Activated T-helper 17 cell treated with anti-CD3 and anti-CD28 coated beads, Interleukin-2, amount 50 U/mL, for 72 hours (primary cell): ENCODE data around the gene EFCAB12. TPM values are rescaled to one million over a fixed set of nuclear protein-coding genes. Genes with fewer than 3 reads are reported as not detected.
A peak's percentile ranks its signal among the peaks of the same experiment; 100 is the strongest.

Experiments used
- ATAC-seq: fragments of 150-1000 bp; cut with Tn5 transposase; replicated peaks from 2 replicates; pipeline ENCODE4 v1.10.0; 2021; ENCODE audit warnings: mild to moderate bottlenecking, moderate library complexity
- H3K27ac Mint-ChIP-seq: one replicate; pipeline ENCODE4 v1.8.0; 2022; ENCODE audit warnings: mixed read lengths
- H3K27me3 Mint-ChIP-seq: one replicate; pipeline ENCODE4 v1.8.0; 2022; ENCODE audit warnings: mixed read lengths
- H3K36me3 Mint-ChIP-seq: one replicate; pipeline ENCODE4 v1.8.0; 2022; ENCODE audit warnings: low read depth, mild to moderate bottlenecking, mixed read lengths
- H3K4me1 Mint-ChIP-seq: one replicate; pipeline ENCODE4 v1.8.0; 2022; ENCODE audit warnings: mixed read lengths
- H3K4me3 Mint-ChIP-seq: one replicate; pipeline ENCODE4 v1.8.0; 2022; ENCODE audit warnings: mild to moderate bottlenecking, mixed read lengths
- H3K9me3 Mint-ChIP-seq: one replicate; pipeline ENCODE4 v1.8.0; 2022; ENCODE audit warnings: mixed read lengths
- total RNA-seq, 2 donors: library from RNA; stranded (reverse); gene quantifications; one replicate each; pipeline ENCODE4 v1.2.3, GENCODE V29; 2022

EFCAB12 gene
- total RNA-seq, 2 donors from 2014 or later, result 0.63 to 1.7 TPM

- Mint-ChIP-seq H3K4me1 (peaks cover 31% of the 10 kb centered on the region), H3K4me3 (peak overlapping the region; percentile 55), H3K27ac (peak overlapping the region; percentile 83), H3K36me3 (peaks cover 94% of the 10 kb centered on the region), H3K27me3 (no peaks in the 10 kb centered on the region), H3K9me3 (no peaks in the 10 kb centered on the region)
- ATAC-seq, result no peak
Measured at GRCh38 chr3:129435367-129435766, 6.9 kb upstream of the EFCAB12 start.

GRCh38 chr3:129434140-129434539, 5.7 kb upstream of the EFCAB12 start:
- H3K4me1 Mint-ChIP-seq, result peaks cover 33% of the 10 kb centered on the region
- H3K36me3 Mint-ChIP-seq, result peaks cover 86% of the 10 kb centered on the region
- ATAC-seq, result no peak
- peak overlapping the region; percentile 36 for H3K27ac Mint-ChIP-seq
- peak overlapping the region; percentile 55 for H3K4me3 Mint-ChIP-seq
- H3K27me3 Mint-ChIP-seq, result no peaks in the 10 kb centered on the region
- H3K9me3 Mint-ChIP-seq, result no peaks in the 10 kb centered on the region

- Mint-ChIP-seq H3K4me1 (peaks cover 39% of the 10 kb centered on the region), H3K4me3 (no peak overlapping the region), H3K9me3 (no peaks in the 10 kb centered on the region), H3K27ac (no peak overlapping the region), H3K36me3 (peaks cover 91% of the 10 kb centered on the region), H3K27me3 (no peaks in the 10 kb centered on the region)
- ATAC-seq, result no peak
Measured at GRCh38 chr3:129433565-129433964, 5.1 kb upstream of the EFCAB12 start.

- Mint-ChIP-seq H3K27ac (no peak overlapping the region), H3K4me1 (peaks cover 40% of the 10 kb centered on the region), H3K9me3 (no peaks in the 10 kb centered on the region), H3K36me3 (peaks cover 82% of the 10 kb centered on the region), H3K4me3 (no peak overlapping the region), H3K27me3 (no peaks in the 10 kb centered on the region)
- no peak for ATAC-seq
Measured at GRCh38 chr3:129432671-129433070, 4.2 kb upstream of the EFCAB12 start.

- no peak overlapping the region for H3K4me3 Mint-ChIP-seq
- ATAC-seq, result peak; percentile 8
- no peaks in the 10 kb centered on the region for H3K9me3 Mint-ChIP-seq
- peaks cover 76% of the 10 kb centered on the region for H3K36me3 Mint-ChIP-seq
- no peak overlapping the region for H3K27ac Mint-ChIP-seq
- H3K27me3 Mint-ChIP-seq, result no peaks in the 10 kb centered on the region
- H3K4me1 Mint-ChIP-seq, result peaks cover 38% of the 10 kb centered on the region
Measured at GRCh38 chr3:129432036-129432435, 3.6 kb upstream of the EFCAB12 start.

- no peak for ATAC-seq
- Mint-ChIP-seq H3K4me3 (no peak overlapping the region), H3K27me3 (no peaks in the 10 kb centered on the region), H3K9me3 (no peaks in the 10 kb centered on the region), H3K36me3 (peaks cover 52% of the 10 kb centered on the region), H3K27ac (peak overlapping the region; percentile 60), H3K4me1 (peaks cover 23% of the 10 kb centered on the region)
Measured at GRCh38 chr3:129429602-129430001, 1.2 kb upstream of the EFCAB12 start.

GRCh38 chr3:129429080-129429451, 630 bp upstream of the EFCAB12 start:
- Mint-ChIP-seq H3K4me3 (peak overlapping the region; percentile 74), H3K36me3 (peaks cover 46% of the 10 kb centered on the region), H3K27me3 (no peaks in the 10 kb centered on the region), H3K9me3 (no peaks in the 10 kb centered on the region), H3K27ac (peak overlapping the region; percentile 76), H3K4me1 (peaks cover 28% of the 10 kb centered on the region)
- peak; percentile 22 for ATAC-seq

- ATAC-seq, result no peak
- H3K9me3 Mint-ChIP-seq, result no peaks in the 10 kb centered on the region
- peaks cover 36% of the 10 kb centered on the region for H3K36me3 Mint-ChIP-seq
- no peaks in the 10 kb centered on the region for H3K27me3 Mint-ChIP-seq
- H3K4me3 Mint-ChIP-seq, result peak overlapping the region; percentile 74
- peak overlapping the region; percentile 76 for H3K27ac Mint-ChIP-seq
- peaks cover 33% of the 10 kb centered on the region for H3K4me1 Mint-ChIP-seq
Measured at GRCh38 chr3:129428007-129428375, 445 bp downstream of the EFCAB12 start.

- Mint-ChIP-seq H3K4me3 (no peak overlapping the region), H3K4me1 (peaks cover 33% of the 10 kb centered on the region), H3K27ac (peak overlapping the region; percentile 30), H3K27me3 (no peaks in the 10 kb centered on the region), H3K36me3 (peaks cover 12% of the 10 kb centered on the region), H3K9me3 (no peaks in the 10 kb centered on the region)
- ATAC-seq, result no peak
Measured at GRCh38 chr3:129425619-129426018, 2.8 kb downstream of the EFCAB12 start.

- Mint-ChIP-seq H3K4me3 (no peak overlapping the region), H3K9me3 (no peaks in the 10 kb centered on the region), H3K4me1 (peaks cover 33% of the 10 kb centered on the region), H3K27me3 (no peaks in the 10 kb centered on the region), H3K36me3 (peaks cover 8% of the 10 kb centered on the region), H3K27ac (peak overlapping the region; percentile 30)
- no peak for ATAC-seq
Measured at GRCh38 chr3:129425213-129425612, 3.2 kb downstream of the EFCAB12 start.

- peak; percentile 58 for ATAC-seq
- no peaks in the 10 kb centered on the region for H3K27me3 Mint-ChIP-seq
- no peaks in the 10 kb centered on the region for H3K9me3 Mint-ChIP-seq
- H3K27ac Mint-ChIP-seq, result peak overlapping the region; percentile 80
- H3K36me3 Mint-ChIP-seq, result peaks cover 7% of the 10 kb centered on the region
- H3K4me3 Mint-ChIP-seq, result peak overlapping the region; percentile 22
- peaks cover 33% of the 10 kb centered on the region for H3K4me1 Mint-ChIP-seq
Measured at GRCh38 chr3:129424185-129424841, 4.1 kb downstream of the EFCAB12 start.

GRCh38 chr3:129422897-129423296, 5.5 kb downstream of the EFCAB12 start:
- Mint-ChIP-seq H3K27me3 (no peaks in the 10 kb centered on the region), H3K36me3 (no peaks in the 10 kb centered on the region), H3K4me1 (peaks cover 19% of the 10 kb centered on the region), H3K9me3 (no peaks in the 10 kb centered on the region), H3K4me3 (no peak overlapping the region), H3K27ac (peak overlapping the region; percentile 17)
- no peak for ATAC-seq

GRCh38 chr3:129421988-129422745, 6.3 kb downstream of the EFCAB12 start:
- ATAC-seq, result no peak
- Mint-ChIP-seq H3K36me3 (no peaks in the 10 kb centered on the region), H3K4me3 (no peak overlapping the region), H3K27me3 (no peaks in the 10 kb centered on the region), H3K9me3 (no peaks in the 10 kb centered on the region), H3K27ac (peak overlapping the region; percentile 17), H3K4me1 (peaks cover 16% of the 10 kb centered on the region)

- Mint-ChIP-seq H3K9me3 (no peaks in the 10 kb centered on the region), H3K4me3 (no peak overlapping the region), H3K27ac (no peak overlapping the region), H3K36me3 (no peaks in the 10 kb centered on the region), H3K4me1 (peaks cover 16% of the 10 kb centered on the region), H3K27me3 (no peaks in the 10 kb centered on the region)
- ATAC-seq, result no peak
Measured at GRCh38 chr3:129421236-129421883, 7.1 kb downstream of the EFCAB12 start.

GRCh38 chr3:129419476-129419875, 9.0 kb downstream of the EFCAB12 start:
- Mint-ChIP-seq H3K4me3 (no peak overlapping the region), H3K4me1 (peaks cover 8% of the 10 kb centered on the region), H3K9me3 (no peaks in the 10 kb centered on the region), H3K27ac (no peak overlapping the region), H3K27me3 (no peaks in the 10 kb centered on the region), H3K36me3 (no peaks in the 10 kb centered on the region)
- no peak for ATAC-seq
